B cell (primary cell): ENCODE measurements around the gene BNIP3. TPM values are rescaled to one million over a fixed set of nuclear protein-coding genes. Genes with fewer than 3 reads are reported as not detected.

ENCODE experiments used
- ATAC-seq: fragments of 200-7000 bp; cut with Tn5 transposase; one replicate; pipeline ENCODE4 v1.10.0; 2021; ENCODE audit warnings: low read depth, mild to moderate bottlenecking, moderate number of reproducible peaks, moderate library complexity
- CTCF ChIA-PET: fragments of 350-600 bp; sonication (Branson Sonifier 250); formaldehyde crosslinking; loops from one replicate; lab custom pipeline; 2021; ENCODE audit warnings: antibody characterized with exemption, inconsistent platforms; lab: Charles Lee
- POLR2A ChIA-PET: fragments of 350-600 bp; sonication (Branson Sonifier 250); formaldehyde crosslinking; loops from one replicate; lab custom pipeline; 2021; ENCODE audit warnings: antibody characterized with exemption; lab: Charles Lee
- DNase-seq: peaks from one replicate; pipeline ENCODE4 v3.0.0; 2013
- H2AFZ ChIP-seq: 2 replicates; pipeline ENCODE4 v1.6.1; 2012; ENCODE audit warnings: mild to moderate bottlenecking, low read depth, low read length; ENCODE audit not compliant: insufficient read depth, poor library complexity, severe bottlenecking
- H3K27ac ChIP-seq, 2 donors: 1 replicate in 1 of 2; 2 replicates in 1 of 2; pipeline ENCODE4 v1.5.1; 2012 to 2013; ENCODE audit warnings: low read length in 2 of 2, mild to moderate bottlenecking in 2 of 2, moderate library complexity in 1 of 2
- H3K27me3 ChIP-seq, 4 experiments: fragments of 200-600 bp in 1 of 4; sonication (generic) in 1 of 4; replicated peaks in 1 of 4; 1 replicate in 2 of 4; 2 replicates in 2 of 4; pipeline versions ENCODE4 v1.6.1 to v1.7.0; 2013 to 2016; ENCODE audit warnings: low read length in 3 of 4, mild to moderate bottlenecking in 2 of 4, mixed read lengths in 1 of 4, moderate library complexity in 1 of 4; ENCODE audit not compliant: insufficient read depth in 4 of 4, control insufficient read depth in 3 of 4; ENCODE audit errors: control extremely low read depth in 1 of 4
- H3K36me3 ChIP-seq, 2 experiments: replicated peaks in 1 of 2; 1 replicate in 1 of 2; 2 replicates in 1 of 2; pipeline versions ENCODE4 v1.6.1 to v1.7.1; 2013; ENCODE audit warnings: low read length in 1 of 2; ENCODE audit not compliant: insufficient read depth in 2 of 2, control insufficient read depth in 1 of 2; ENCODE audit errors: control extremely low read depth in 1 of 2, extremely low read depth in 1 of 2
- H3K4me1 ChIP-seq, 2 donors: fragments of 200-600 bp in 1 of 2; sonication (generic) in 1 of 2; 1 replicate in 1 of 2; 2 replicates in 1 of 2; pipeline versions ENCODE4 v1.5.1 to v1.6.1; 2013 to 2017; ENCODE audit warnings: low read length in 2 of 2; ENCODE audit not compliant: control insufficient read depth in 2 of 2, insufficient read depth in 2 of 2
- H3K4me2 ChIP-seq: replicated peaks from 2 replicates; pipeline ENCODE3; 2012; ENCODE audit warnings: mild to moderate bottlenecking, low read depth, low read length; ENCODE audit not compliant: poor library complexity, severe bottlenecking
- H3K4me3 ChIP-seq, 5 experiments: fragments of 200-600 bp in 1 of 5; sonication (generic) in 1 of 5; 1 replicate in 3 of 5; 2 replicates in 2 of 5; pipeline versions ENCODE4 v1.5.1 to v1.7.0; 2011 to 2016; ENCODE audit warnings: low read length in 4 of 5, mild to moderate bottlenecking in 4 of 5, low read depth in 2 of 5, control low read depth in 1 of 5, moderate library complexity in 1 of 5; ENCODE audit not compliant: insufficient read depth in 1 of 5; ENCODE audit errors: control extremely low read depth in 1 of 5, extremely low read depth in 1 of 5
- H3K79me2 ChIP-seq: fragments of 200-600 bp; sonication (generic); one replicate; pipeline ENCODE4 v1.6.0; 2016; ENCODE audit warnings: low read length; ENCODE audit not compliant: control insufficient read depth, insufficient read depth
- H3K9ac ChIP-seq: fragments of 200-600 bp; sonication (generic); 2 replicates; pipeline ENCODE4 v1.6.1; 2017; ENCODE audit warnings: mild to moderate bottlenecking, low read length, moderate library complexity
- H3K9me3 ChIP-seq, 3 donors: one replicate each; pipeline versions ENCODE4 v1.6.1 to v1.7.1; 2013; ENCODE audit warnings: low read length in 2 of 3; ENCODE audit not compliant: control insufficient read depth in 2 of 3, insufficient read depth in 1 of 3; ENCODE audit errors: control extremely low read depth in 1 of 3
- H4K20me1 ChIP-seq: 2 replicates; pipeline ENCODE4 v1.6.0; 2012; ENCODE audit warnings: mild to moderate bottlenecking, low read length; ENCODE audit not compliant: insufficient read depth, control insufficient read depth, poor library complexity, severe bottlenecking
- H3K27ac Mint-ChIP-seq: one replicate; pipeline ENCODE4 v1.8.0; 2021; ENCODE audit warnings: mixed read lengths
- H3K27me3 Mint-ChIP-seq: one replicate; pipeline ENCODE4 v1.8.0; 2021; ENCODE audit warnings: mixed read lengths
- H3K4me1 Mint-ChIP-seq: one replicate; pipeline ENCODE4 v1.8.0; 2021; ENCODE audit warnings: mixed read lengths
- H3K4me3 Mint-ChIP-seq: one replicate; pipeline ENCODE4 v1.8.0; 2021; ENCODE audit warnings: mixed read lengths
- H3K9me3 Mint-ChIP-seq: one replicate; pipeline ENCODE4 v1.8.0; 2022; ENCODE audit warnings: mixed read lengths; ENCODE audit not compliant: insufficient read depth
- CTCF ChIP-seq: fragments of 200-600 bp; IDR thresholded peaks from one replicate; pipeline ENCODE4 v1.8.0; 2022; ENCODE audit warnings: antibody characterized with exemption, mild to moderate bottlenecking
- EZH2 ChIP-seq: IDR thresholded peaks from 2 replicates; pipeline ENCODE4 v1.6.1; 2012; ENCODE audit warnings: borderline replicate concordance, low read depth, mild to moderate bottlenecking, moderate library complexity, low read length; ENCODE audit not compliant: insufficient read depth, poor library complexity, severe bottlenecking
- WGBS: methylation state at CpG from one replicate; pipeline ENCODE4 v1.1.5; 2013; ENCODE audit warnings: missing lambda C conversion rate; ENCODE audit not compliant: insufficient coverage; 5-methylcytosine and 5-hydroxymethylcytosine counted together
- intact Hi-C: fragments of 100-400 bp; cut with micrococcal nuclease; formaldehyde crosslinking; loops from one replicate; pipeline ENCODE4 v1.10.0; 2022
- polyA plus RNA-seq: library from polyadenylated mRNA; depleted of rRNA; stranded (reverse); fragments of >200 nt; gene quantifications from 2 replicates; pipeline ENCODE4 v1.2.3, GENCODE V29; 2012
- total RNA-seq, 2 donors: library from RNA; stranded (reverse); fragments of 120-200 nt in 1 of 2; gene quantifications; 1 replicate in 1 of 2; 2 replicates in 1 of 2; pipeline versions ENCODE4 v1.2.3 to v1.2.4, GENCODE V29; 2013 to 2022

The BNIP3 gene
- total and polyA plus RNA-seq, 2 donors (not counting 1 experiment from before 2014, with no cell fraction given) = 7.1 to 10.9 TPM

- Histone ChIP-seq H2AFZ (no peak overlapping the region), H3K27ac (no peak overlapping the region), H3K4me1 (no peaks in the 10 kb centered on the region), H3K9ac (no peak overlapping the region), H3K27me3 (no peaks in the 10 kb centered on the region), H3K9me3 (no peaks in the 10 kb centered on the region), H3K79me2 (peaks cover 61% of the 10 kb centered on the region), H3K4me2 (no peak overlapping the region), H3K36me3 (peaks cover 2 to 47% of the 10 kb centered on the region in 2 experiments), H3K4me3 (no peak overlapping the region), H4K20me1 (peaks cover 50% of the 10 kb centered on the region)
- 96% methylated on average over 4 of the region's 9 CpGs for WGBS
- Mint-ChIP-seq H3K4me3 (no peak overlapping the region), H3K9me3 (no peaks in the 10 kb centered on the region), H3K27me3 (no peaks in the 10 kb centered on the region), H3K4me1 (peaks cover 7% of the 10 kb centered on the region), H3K27ac (no peak overlapping the region)
- no peak for TF ChIP-seq CTCF
- TF ChIP-seq EZH2 = no peak
- ChIA-PET CTCF (no interaction called here), POLR2A (no interaction called here)
- no peak for DNase-seq
- no peak for ATAC-seq
- intact Hi-C loops = no loop called here
These were observed 45.4 kb downstream of the BNIP3 start for GRCh38 chr10:131936294-131936693.

GRCh38 chr10:131935260-131935659 lies 46.5 kb downstream of the BNIP3 start:
- ATAC-seq = no peak
- POLR2A ChIA-PET = no interaction called here
- intact Hi-C loops = no loop called here

More at GRCh38 chr10:131935260-131935659, 46.5 kb downstream of the BNIP3 start:
- H3K4me2 ChIP-seq = no peak overlapping the region
- no peaks in the 10 kb centered on the region for H3K4me1 ChIP-seq
- H3K9me3 ChIP-seq = no peaks in the 10 kb centered on the region
- H3K9me3 Mint-ChIP-seq = no peaks in the 10 kb centered on the region
- TF ChIP-seq EZH2 (no peak), CTCF (no peak)
- H2AFZ ChIP-seq = no peak overlapping the region
- H3K4me3 ChIP-seq = no peak overlapping the region
- H3K79me2 ChIP-seq = peaks cover 71% of the 10 kb centered on the region
- no peak overlapping the region for H3K27ac Mint-ChIP-seq
- DNase-seq = no peak
- H3K36me3 ChIP-seq = peaks cover 0 to 37% of the 10 kb centered on the region in 2 experiments
- no peaks in the 10 kb centered on the region for H3K27me3 ChIP-seq
- H3K27ac ChIP-seq = no peak overlapping the region
- CTCF ChIA-PET = no interaction called here
- H4K20me1 ChIP-seq = peaks cover 60% of the 10 kb centered on the region
- H3K4me3 Mint-ChIP-seq = no peak overlapping the region
- H3K9ac ChIP-seq = no peak overlapping the region
- H3K27me3 Mint-ChIP-seq = no peaks in the 10 kb centered on the region
- WGBS = no CpG with 5 or more reads among the region's 1 CpG
- H3K4me1 Mint-ChIP-seq = peaks cover 16% of the 10 kb centered on the region
